Ramos (cell line): ENCODE data around the gene SLC25A47.
"Not testable (repeated sequence)": the region's sequence is repeated elsewhere in the genome, so short reads cannot be mapped to it uniquely, and the experiment has no call there.

Source experiments
- in situ Hi-C: fragments of 300-500 bp; cut with MboI; formaldehyde crosslinking; loops from one replicate; pipeline ENCODE4 v1.14.3; 2022; ENCODE audit warnings: low sequenced_read_pairs; ENCODE audit not compliant: unreplicated experiment

The SLC25A47 gene

GRCh38 chr14:100289916-100290606 lies 33.1 kb upstream of the SLC25A47 start:
- in situ Hi-C loops, result no loop called here

GRCh38 chr14:100290607-100291304 lies 32.4 kb upstream of the SLC25A47 start:
- in situ Hi-C loops, result no loop called here

- in situ Hi-C loops, result no loop called here
These were observed 31.6 kb upstream of the SLC25A47 start for GRCh38 chr14:100291305-100292075.

- in situ Hi-C loops, result no loop called here
These were observed 30.8 kb upstream of the SLC25A47 start for GRCh38 chr14:100292301-100292775.

GRCh38 chr14:100292776-100293461 lies 30.2 kb upstream of the SLC25A47 start:
- in situ Hi-C loops, result no loop called here

- in situ Hi-C loops, result no loop called here
These were observed 29.5 kb upstream of the SLC25A47 start for GRCh38 chr14:100293497-100294212.

- in situ Hi-C loops, result no loop called here
These were observed 28.8 kb upstream of the SLC25A47 start for GRCh38 chr14:100294213-100294962.

GRCh38 chr14:100294963-100295330 lies 28.2 kb upstream of the SLC25A47 start:
- in situ Hi-C loops, result no loop called here

GRCh38 chr14:100295376-100296105 lies 27.6 kb upstream of the SLC25A47 start:
- in situ Hi-C loops, result no loop called here

- in situ Hi-C loops, result no loop called here
These were observed 27.0 kb upstream of the SLC25A47 start for GRCh38 chr14:100296106-100296651.

GRCh38 chr14:100296729-100297128 lies 26.4 kb upstream of the SLC25A47 start:
- in situ Hi-C loops, result not testable (repeated sequence)

- in situ Hi-C loops, result no loop called here
These were observed 25.5 kb upstream of the SLC25A47 start for GRCh38 chr14:100297320-100298300.

- in situ Hi-C loops, result no loop called here
These were observed 24.4 kb upstream of the SLC25A47 start for GRCh38 chr14:100298551-100299237.

- in situ Hi-C loops, result no loop called here
These were observed 23.9 kb upstream of the SLC25A47 start for GRCh38 chr14:100299238-100299560.

GRCh38 chr14:100302616-100303015 lies 20.5 kb upstream of the SLC25A47 start:
- in situ Hi-C loops, result no loop called here

- in situ Hi-C loops, result no loop called here
These were observed 20.0 kb upstream of the SLC25A47 start for GRCh38 chr14:100303179-100303578.

GRCh38 chr14:100303925-100304324 lies 19.2 kb upstream of the SLC25A47 start:
- in situ Hi-C loops, result no loop called here
